ENCODE results near the gene DDX5. TPM values are rescaled to one million over a fixed set of nuclear protein-coding genes. Genes with fewer than 3 reads are reported as not detected.

DDX5 gene
- total and polyA plus RNA-seq, 2 of the 13 experiments (the other 11 are each of a cell fraction or from before 2014, with no cell fraction given): 503 to 684 TPM

- TF ChIP-seq ZBTB25 (CRISPR knock-in tag; IDR thresholded peaks at IDR 0.05) (peak; percentile 49; the same call in 1 of the 2 replicates), HMGXB3 (CRISPR knock-in tag; IDR thresholded peaks at IDR 0.05; ENCODE audit: borderline replicate concordance) (peak; percentile 80), RFX1 (IDR thresholded peaks at IDR 0.05) (no peak), CEBPG (CRISPR knock-in tag; IDR thresholded peaks at IDR 0.05) (no peak), UBTF (CRISPR knock-in tag; IDR thresholded peaks at IDR 0.05) (peak; percentile 90), THAP11 (CRISPR knock-in tag; IDR thresholded peaks at IDR 0.05) (peak; percentile 88), DDIT3 (CRISPR knock-in tag; IDR thresholded peaks at IDR 0.05) (no peak), HINFP (CRISPR knock-in tag; IDR thresholded peaks at IDR 0.05; ENCODE audit: low read depth) (no peak; the same call in none of the 2 replicates), HDAC1 (CRISPR knock-in tag; IDR thresholded peaks at IDR 0.05) (peak; percentile 81), ZNF747 (CRISPR knock-in tag; IDR thresholded peaks at IDR 0.05; ENCODE audit: borderline replicate concordance) (peak; percentile 77), KDM2A (CRISPR knock-in tag; IDR thresholded peaks at IDR 0.05; ENCODE audit: borderline replicate concordance, low read depth) (peak; percentile 100), ZNF780A (CRISPR knock-in tag; IDR thresholded peaks at IDR 0.05) (peak; percentile 84), GLMP (CRISPR knock-in tag; IDR thresholded peaks at IDR 0.05; ENCODE audit: borderline replicate concordance) (no peak), ONECUT2 (CRISPR knock-in tag; IDR thresholded peaks at IDR 0.05) (0 out of 2 replicates have a peak, but pooled peaks have one; percentile 11), RFXAP (CRISPR knock-in tag; IDR thresholded peaks at IDR 0.05; ENCODE audit: borderline replicate concordance) (no peak; the same call in 1 of the 2 replicates), ZGPAT (CRISPR knock-in tag; IDR thresholded peaks at IDR 0.05) (peak; percentile 97)
These were observed 9.1 kb downstream of the DDX5 start, which contains the start of gene POLG2 (continued) for GRCh38 chr17:64496786-64497564.

All from HepG2 (cell line).